ENCODE results near the gene ARFGAP2.
"Not testable (repeated sequence)": the region's sequence is repeated elsewhere in the genome, so short reads cannot be mapped to it uniquely, and the experiment has no call there.

ARFGAP2 gene

GRCh38 chr11:47176328-47177228 lies at the start of gene ARFGAP2:
TSS of gene ARFGAP2 (minus strand) at chr11:47176879. CDS start at chr11:47176853, 26 bp downstream.
- Mint-ChIP-seq H3K27ac (peak within 1 kb of the TSS; percentile 99), H3K36me3 (ENCODE audit: low read depth) (peaks cover 17% of the 10 kb centered on the region), H3K27me3 (peaks cover 3% of the 10 kb centered on the region), H3K4me3 (peak within 1 kb of the TSS; percentile 96), H3K4me1 (peaks cover 39% of the 10 kb centered on the region), H3K9me3 (no peaks in the 10 kb centered on the region)
- ATAC-seq (peak; percentile 94), DNase-seq (peak; percentile 97)

- Mint-ChIP-seq H3K27me3 (no peaks in the 10 kb centered on the region), H3K9me3 (no peaks in the 10 kb centered on the region), H3K27ac (peak overlapping the region; percentile 84), H3K4me3 (peak overlapping the region; percentile 69), H3K4me1 (peaks cover 29% of the 10 kb centered on the region), H3K36me3 (ENCODE audit: low read depth) (peaks cover 68% of the 10 kb centered on the region)
- peak; percentile 97 for ATAC-seq
- DNase-seq: no peak
Observed at GRCh38 chr11:47225552-47226400, 49.1 kb upstream of the ARFGAP2 start.

- Mint-ChIP-seq H3K9me3 (no peaks in the 10 kb centered on the region), H3K4me1 (peaks cover 57% of the 10 kb centered on the region), H3K4me3 (no peak overlapping the region), H3K36me3 (ENCODE audit: low read depth) (peaks cover 67% of the 10 kb centered on the region), H3K27ac (no peak overlapping the region), H3K27me3 (no peaks in the 10 kb centered on the region)
- ATAC-seq (no peak), DNase-seq (no peak)
Observed at GRCh38 chr11:47222696-47223095, 46.0 kb upstream of the ARFGAP2 start.

- Mint-ChIP-seq H3K36me3 (ENCODE audit: low read depth) (peaks cover 66% of the 10 kb centered on the region), H3K27ac (peak overlapping the region; percentile 79), H3K27me3 (no peaks in the 10 kb centered on the region), H3K9me3 (no peaks in the 10 kb centered on the region), H3K4me3 (no peak overlapping the region), H3K4me1 (peaks cover 61% of the 10 kb centered on the region)
- DNase-seq: no peak
- ATAC-seq: no peak
Observed at GRCh38 chr11:47220401-47220821, 43.7 kb upstream of the ARFGAP2 start.

- peak overlapping the region; percentile 100 for H3K27ac Mint-ChIP-seq
- DNase-seq: peak; percentile 75
- peaks cover 45% of the 10 kb centered on the region for H3K36me3 Mint-ChIP-seq (ENCODE audit: low read depth)
- ATAC-seq: peak; percentile 60
- H3K9me3 Mint-ChIP-seq: no peaks in the 10 kb centered on the region
- H3K27me3 Mint-ChIP-seq: no peaks in the 10 kb centered on the region
- peaks cover 53% of the 10 kb centered on the region for H3K4me1 Mint-ChIP-seq
- peak overlapping the region; percentile 98 for H3K4me3 Mint-ChIP-seq
Observed at GRCh38 chr11:47216121-47216798, 39.6 kb upstream of the ARFGAP2 start.

GRCh38 chr11:47215366-47215910 lies 38.8 kb upstream of the ARFGAP2 start:
- no peaks in the 10 kb centered on the region for H3K27me3 Mint-ChIP-seq
- peak overlapping the region; percentile 100 for H3K27ac Mint-ChIP-seq
- H3K36me3 Mint-ChIP-seq (ENCODE audit: low read depth): peaks cover 38% of the 10 kb centered on the region
- DNase-seq: no peak
- peak overlapping the region; percentile 98 for H3K4me3 Mint-ChIP-seq
- no peak for ATAC-seq
- no peaks in the 10 kb centered on the region for H3K9me3 Mint-ChIP-seq
- peaks cover 50% of the 10 kb centered on the region for H3K4me1 Mint-ChIP-seq

GRCh38 chr11:47213950-47214565 lies 37.4 kb upstream of the ARFGAP2 start:
- Mint-ChIP-seq H3K9me3 (no peaks in the 10 kb centered on the region), H3K27me3 (no peaks in the 10 kb centered on the region), H3K27ac (peak overlapping the region; percentile 99), H3K4me1 (peaks cover 39% of the 10 kb centered on the region), H3K36me3 (ENCODE audit: low read depth) (peaks cover 30% of the 10 kb centered on the region), H3K4me3 (peak overlapping the region; percentile 98)
- ATAC-seq (peak; percentile 82), DNase-seq (peak; percentile 88)

- Mint-ChIP-seq H3K4me3 (no peak overlapping the region), H3K27ac (no peak overlapping the region), H3K9me3 (no peaks in the 10 kb centered on the region), H3K4me1 (peaks cover 28% of the 10 kb centered on the region), H3K36me3 (ENCODE audit: low read depth) (peaks cover 22% of the 10 kb centered on the region), H3K27me3 (no peaks in the 10 kb centered on the region)
- ATAC-seq (no peak), DNase-seq (no peak)
Observed at GRCh38 chr11:47212938-47213337, 36.3 kb upstream of the ARFGAP2 start.

- H3K27me3 Mint-ChIP-seq: no peaks in the 10 kb centered on the region
- no peak for ATAC-seq
- peaks cover 1% of the 10 kb centered on the region for H3K4me1 Mint-ChIP-seq
- H3K27ac Mint-ChIP-seq: peak overlapping the region; percentile 34
- no peak overlapping the region for H3K4me3 Mint-ChIP-seq
- no peaks in the 10 kb centered on the region for H3K36me3 Mint-ChIP-seq (ENCODE audit: low read depth)
- DNase-seq: no peak
- H3K9me3 Mint-ChIP-seq: no peaks in the 10 kb centered on the region
Observed at GRCh38 chr11:47208628-47209027, 31.9 kb upstream of the ARFGAP2 start.

- ATAC-seq: not testable (repeated sequence)
Observed at GRCh38 chr11:47208008-47208552, 31.4 kb upstream of the ARFGAP2 start.

GRCh38 chr11:47207459-47207858 lies 30.8 kb upstream of the ARFGAP2 start:
- Mint-ChIP-seq H3K9me3 (no peaks in the 10 kb centered on the region), H3K27ac (no peak overlapping the region), H3K36me3 (ENCODE audit: low read depth) (no peaks in the 10 kb centered on the region), H3K4me1 (no peaks in the 10 kb centered on the region), H3K4me3 (no peak overlapping the region), H3K27me3 (no peaks in the 10 kb centered on the region)
- no peak for ATAC-seq
- no peak for DNase-seq

More at GRCh38 chr11:47208008-47208552, 31.4 kb upstream of the ARFGAP2 start:
- H3K9me3 Mint-ChIP-seq; H3K4me1 Mint-ChIP-seq; H3K27me3 Mint-ChIP-seq; H3K27ac Mint-ChIP-seq; DNase-seq; H3K36me3 Mint-ChIP-seq (ENCODE audit: low read depth); H3K4me3 Mint-ChIP-seq: not testable (repeated sequence)

GRCh38 chr11:47206577-47206976 lies 29.9 kb upstream of the ARFGAP2 start:
- ATAC-seq: not testable (repeated sequence)

GRCh38 chr11:47204637-47204989 lies 27.9 kb upstream of the ARFGAP2 start:
- Mint-ChIP-seq H3K9me3 (no peaks in the 10 kb centered on the region), H3K36me3 (ENCODE audit: low read depth) (no peaks in the 10 kb centered on the region), H3K27ac (no peak overlapping the region), H3K4me3 (no peak overlapping the region), H3K4me1 (no peaks in the 10 kb centered on the region), H3K27me3 (no peaks in the 10 kb centered on the region)
- DNase-seq: no peak
- no peak for ATAC-seq

More at GRCh38 chr11:47206577-47206976, 29.9 kb upstream of the ARFGAP2 start:
- H3K4me3 Mint-ChIP-seq; H3K4me1 Mint-ChIP-seq; H3K9me3 Mint-ChIP-seq; DNase-seq; H3K27ac Mint-ChIP-seq; H3K36me3 Mint-ChIP-seq (ENCODE audit: low read depth); H3K27me3 Mint-ChIP-seq: not testable (repeated sequence)
